ENCODE data around the gene CBLB. TPM values are rescaled to one million over a fixed set of nuclear protein-coding genes. Genes with fewer than 3 reads are reported as not detected.

Gene CBLB
- total RNA-seq, 2 donors from 2014 or later: 81.3 to 91.1 TPM

DNA sequence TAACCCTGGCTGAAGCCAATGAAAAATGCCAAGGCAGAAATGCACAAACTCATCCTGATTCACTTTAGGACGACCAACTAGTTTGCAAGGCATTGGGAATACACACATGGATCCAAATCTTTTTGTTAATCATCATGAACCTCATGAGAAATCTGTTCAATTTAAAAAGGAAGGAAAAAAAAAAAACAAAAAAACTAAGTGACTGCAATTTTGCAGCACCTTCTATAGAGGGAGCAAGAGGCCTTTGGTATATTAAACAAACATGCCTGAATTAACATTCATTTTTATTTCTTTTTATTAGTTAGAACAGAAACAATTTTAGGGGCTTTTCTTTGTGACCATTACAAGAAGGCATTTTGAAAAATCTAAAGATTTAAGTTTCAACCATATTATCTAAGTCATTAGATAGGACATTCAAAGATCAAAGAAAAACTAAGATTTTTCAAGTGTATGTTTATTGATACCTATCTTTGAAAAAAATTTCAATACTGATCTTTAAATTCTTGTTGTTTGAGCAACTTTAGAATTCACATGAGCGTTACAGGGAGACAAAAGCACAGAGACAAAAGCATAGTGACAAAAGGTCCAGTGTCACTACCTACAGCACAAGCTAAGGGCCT lies 182.4 kb downstream of the CBLB start:
- H3K4me1 Mint-ChIP-seq: peaks cover 14% of the 10 kb centered on the region
- H3K27me3 Mint-ChIP-seq: no peaks in the 10 kb centered on the region
- no peaks in the 10 kb centered on the region for H3K9me3 ChIP-seq (ENCODE audit: control insufficient read depth, low read length, poor library complexity, severe bottlenecking)
- no peaks in the 10 kb centered on the region for H3K36me3 Mint-ChIP-seq (ENCODE audit: low read depth)
- H3K4me3 Mint-ChIP-seq: no peak overlapping the region
- H3K27ac Mint-ChIP-seq: peak overlapping the region; percentile 79
- DNase-seq: no peak
- peak; percentile 57 for ATAC-seq

DNA sequence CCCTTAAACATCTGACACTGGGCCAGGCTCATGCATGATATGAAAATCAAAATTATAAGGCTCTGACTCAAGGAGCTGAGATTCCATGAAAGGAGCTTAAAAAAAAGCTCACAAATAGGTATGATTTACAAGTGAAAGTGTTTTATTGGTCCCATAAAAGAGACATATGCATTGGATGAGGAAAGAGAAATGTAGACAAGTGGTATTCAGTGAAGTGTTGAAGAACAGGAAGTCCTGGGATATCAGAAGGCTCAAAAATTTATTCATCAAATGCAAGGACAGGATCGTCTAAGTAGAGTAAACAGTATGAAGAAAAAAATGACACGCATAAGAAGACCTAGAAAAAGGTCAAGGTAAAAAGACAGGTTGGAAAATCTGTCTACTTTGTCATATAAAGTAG lies 188.9 kb downstream of the CBLB start:
- ATAC-seq: no peak
- Mint-ChIP-seq H3K4me3 (no peak overlapping the region), H3K4me1 (peaks cover 2% of the 10 kb centered on the region), H3K36me3 (ENCODE audit: low read depth) (peaks cover 3% of the 10 kb centered on the region), H3K27ac (no peak overlapping the region), H3K27me3 (no peaks in the 10 kb centered on the region)
- no peaks in the 10 kb centered on the region for H3K9me3 ChIP-seq (ENCODE audit: control insufficient read depth, low read length, poor library complexity, severe bottlenecking)
- no peak for DNase-seq

DNA sequence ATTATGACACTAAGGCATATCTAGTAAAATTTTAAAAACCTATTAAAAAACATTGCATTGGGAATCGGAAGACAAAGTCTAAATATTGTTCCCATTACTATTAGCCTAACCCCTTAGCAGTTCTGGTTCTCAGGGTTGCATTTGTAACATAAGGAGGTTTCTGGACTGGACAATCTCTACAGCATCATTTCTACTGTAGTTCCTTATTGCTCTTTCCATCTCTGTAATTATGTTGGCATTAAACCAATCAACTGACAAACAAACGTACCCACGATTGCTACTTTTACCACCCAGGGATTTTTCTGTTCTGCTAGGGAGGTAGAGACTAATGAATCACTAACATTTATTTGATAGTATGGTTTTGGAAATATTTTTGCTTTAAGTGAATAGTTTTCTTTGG lies 190.8 kb downstream of the CBLB start:
- Mint-ChIP-seq H3K4me1 (peaks cover 8% of the 10 kb centered on the region), H3K36me3 (ENCODE audit: low read depth) (peaks cover 5% of the 10 kb centered on the region), H3K27ac (no peak overlapping the region), H3K27me3 (no peaks in the 10 kb centered on the region), H3K4me3 (no peak overlapping the region)
- no peak for ATAC-seq
- DNase-seq: no peak
- no peaks in the 10 kb centered on the region for H3K9me3 ChIP-seq (ENCODE audit: control insufficient read depth, low read length, poor library complexity, severe bottlenecking)

DNA sequence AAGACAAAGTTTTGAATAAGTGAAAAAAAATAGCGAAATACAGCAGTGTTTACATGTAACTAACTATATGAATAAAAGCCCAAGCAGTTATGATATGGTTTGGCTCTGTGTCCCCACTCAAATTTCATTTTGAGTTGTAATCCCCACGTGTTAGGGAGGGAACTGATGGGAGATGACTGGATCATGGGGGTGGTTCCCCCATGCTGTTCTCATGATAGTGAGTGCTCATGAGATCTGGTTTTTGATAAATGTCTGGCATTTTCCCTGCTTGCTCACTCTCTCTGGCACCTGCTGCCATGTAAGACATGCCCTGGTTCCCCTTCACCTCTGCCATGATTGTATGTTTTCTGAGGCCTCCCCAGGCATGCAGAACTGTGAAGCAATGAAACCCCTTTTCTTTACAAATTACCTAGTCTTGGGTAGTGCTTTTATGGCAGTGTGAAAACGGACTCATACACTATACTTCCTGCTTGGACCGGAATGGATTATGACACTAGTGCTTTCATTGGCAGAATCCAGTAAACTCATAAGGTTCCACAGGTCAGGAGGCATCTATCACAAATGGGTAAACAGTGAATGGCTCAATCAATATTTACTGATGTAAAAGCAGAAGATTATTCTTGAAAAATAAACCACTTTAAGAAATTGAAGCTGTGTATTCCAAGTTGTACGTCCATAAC lies 192.1 kb downstream of the CBLB start:
- H3K9me3 ChIP-seq (ENCODE audit: control insufficient read depth, low read length, poor library complexity, severe bottlenecking): no peaks in the 10 kb centered on the region
- H3K27me3 Mint-ChIP-seq: no peaks in the 10 kb centered on the region
- H3K4me3 Mint-ChIP-seq: no peak overlapping the region
- H3K27ac Mint-ChIP-seq: no peak overlapping the region
- DNase-seq (no peak), ATAC-seq (no peak)
- H3K4me1 Mint-ChIP-seq: peaks cover 9% of the 10 kb centered on the region
- H3K36me3 Mint-ChIP-seq (ENCODE audit: low read depth): peaks cover 7% of the 10 kb centered on the region

DNA sequence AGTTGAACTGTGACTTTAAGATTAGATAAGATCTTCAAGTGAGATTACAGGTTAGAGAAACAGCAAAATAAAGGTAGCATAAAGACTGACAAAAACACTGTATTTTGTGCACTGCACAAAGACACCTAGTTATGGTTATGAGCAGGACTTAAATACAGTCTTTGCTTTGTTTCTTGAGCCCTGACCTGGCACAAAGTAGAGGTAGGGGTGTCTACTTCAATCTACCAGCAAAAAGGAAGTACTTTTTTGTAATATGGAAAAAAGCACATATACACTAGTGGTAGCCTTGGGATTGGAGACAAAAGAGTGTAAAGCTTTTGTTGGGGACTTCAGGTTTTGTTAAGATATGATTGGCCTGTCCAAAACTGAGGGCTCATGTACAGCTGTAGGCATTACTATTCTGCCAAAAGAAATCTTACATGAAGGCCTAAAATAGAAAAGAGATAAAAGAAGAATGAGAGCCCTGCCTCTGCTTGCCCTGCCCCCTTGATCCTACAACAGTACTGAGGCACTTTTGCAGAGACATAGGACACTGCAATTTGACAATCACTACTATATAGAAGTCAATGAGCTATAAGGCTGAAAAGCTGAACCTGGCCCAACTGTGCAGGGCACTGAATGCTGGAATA lies 194.3 kb downstream of the CBLB start:
- H3K27ac Mint-ChIP-seq: no peak overlapping the region
- no peaks in the 10 kb centered on the region for H3K9me3 ChIP-seq (ENCODE audit: control insufficient read depth, low read length, poor library complexity, severe bottlenecking)
- H3K27me3 Mint-ChIP-seq: no peaks in the 10 kb centered on the region
- H3K4me3 Mint-ChIP-seq: no peak overlapping the region
- ATAC-seq (no peak), DNase-seq (no peak)
- peaks cover 9% of the 10 kb centered on the region for H3K4me1 Mint-ChIP-seq
- peaks cover 7% of the 10 kb centered on the region for H3K36me3 Mint-ChIP-seq (ENCODE audit: low read depth)

DNA sequence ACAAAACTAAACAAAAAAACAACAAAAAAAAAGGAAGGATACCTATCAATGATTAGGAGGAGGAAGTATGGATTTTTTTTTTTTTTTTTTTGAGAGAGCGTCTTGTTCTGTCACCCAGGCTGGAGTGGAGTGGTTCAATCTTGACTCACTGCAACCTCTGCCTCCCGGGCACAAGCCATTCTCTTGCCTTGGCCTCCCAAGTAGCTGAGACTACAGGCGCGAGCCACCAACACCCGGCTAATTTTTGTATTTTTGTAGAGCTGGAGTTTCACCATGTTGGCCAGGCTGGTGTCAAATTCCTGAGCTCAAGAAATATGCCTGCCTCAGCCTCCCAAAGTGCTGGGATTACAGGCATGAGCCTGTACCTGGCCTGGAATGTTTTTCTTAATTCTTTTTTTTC lies 195.8 kb downstream of the CBLB start:
- ATAC-seq: no peak
- no peak for DNase-seq

DNA sequence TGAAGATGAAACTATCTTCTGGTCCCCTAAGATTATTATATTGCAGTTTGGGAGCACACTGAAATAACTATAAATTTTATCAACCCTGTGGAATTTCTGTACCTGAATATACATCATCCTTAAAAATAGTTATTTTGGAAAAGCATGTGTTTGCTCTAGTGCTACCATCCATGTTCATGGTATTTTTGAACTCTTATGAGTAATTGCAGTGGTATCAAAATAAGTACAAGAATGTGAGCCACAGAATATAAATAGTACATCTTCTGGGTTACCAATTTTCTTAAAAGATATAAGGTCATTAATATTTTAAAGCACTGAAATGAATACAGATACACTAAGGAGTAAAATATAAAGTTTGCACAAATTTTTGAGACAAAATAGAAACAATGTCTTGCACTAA lies 206.5 kb downstream of the CBLB start:
- H3K27me3 Mint-ChIP-seq: no peaks in the 10 kb centered on the region
- H3K36me3 Mint-ChIP-seq (ENCODE audit: low read depth): peaks cover 11% of the 10 kb centered on the region
- no peak overlapping the region for H3K27ac Mint-ChIP-seq
- DNase-seq: no peak
- peaks cover 5% of the 10 kb centered on the region for H3K4me1 Mint-ChIP-seq
- no peak for ATAC-seq
- no peaks in the 10 kb centered on the region for H3K9me3 ChIP-seq (ENCODE audit: control insufficient read depth, low read length, poor library complexity, severe bottlenecking)
- H3K4me3 Mint-ChIP-seq: no peak overlapping the region

More for the DNA sequence above, 195.8 kb downstream of the CBLB start:
- Mint-ChIP-seq H3K27ac (peak overlapping the region; percentile 45), H3K4me3 (no peak overlapping the region), H3K36me3 (ENCODE audit: low read depth) (peaks cover 14% of the 10 kb centered on the region), H3K27me3 (no peaks in the 10 kb centered on the region), H3K4me1 (peaks cover 10% of the 10 kb centered on the region)
- no peaks in the 10 kb centered on the region for H3K9me3 ChIP-seq (ENCODE audit: control insufficient read depth, low read length, poor library complexity, severe bottlenecking)

DNA sequence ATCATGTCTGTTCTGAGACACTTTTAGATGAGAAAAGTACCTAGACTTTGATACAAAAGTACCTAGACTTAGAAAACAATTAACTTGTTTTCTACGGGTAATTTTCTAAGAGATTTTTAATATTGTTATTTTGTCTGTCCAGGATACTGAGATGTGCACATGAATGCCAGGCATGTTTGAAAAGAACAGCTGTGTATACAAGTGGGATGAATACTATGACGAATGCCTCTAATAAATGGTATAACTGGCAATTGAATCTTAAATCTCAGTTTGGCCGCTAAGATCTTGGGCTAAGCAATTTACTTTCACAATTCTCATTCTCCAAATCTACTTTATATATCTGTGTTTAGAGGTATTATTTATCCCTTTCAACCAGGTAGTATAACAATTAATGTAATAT lies 207.4 kb downstream of the CBLB start:
- Mint-ChIP-seq H3K4me1 (peaks cover 5% of the 10 kb centered on the region), H3K27me3 (no peaks in the 10 kb centered on the region)

DNA sequence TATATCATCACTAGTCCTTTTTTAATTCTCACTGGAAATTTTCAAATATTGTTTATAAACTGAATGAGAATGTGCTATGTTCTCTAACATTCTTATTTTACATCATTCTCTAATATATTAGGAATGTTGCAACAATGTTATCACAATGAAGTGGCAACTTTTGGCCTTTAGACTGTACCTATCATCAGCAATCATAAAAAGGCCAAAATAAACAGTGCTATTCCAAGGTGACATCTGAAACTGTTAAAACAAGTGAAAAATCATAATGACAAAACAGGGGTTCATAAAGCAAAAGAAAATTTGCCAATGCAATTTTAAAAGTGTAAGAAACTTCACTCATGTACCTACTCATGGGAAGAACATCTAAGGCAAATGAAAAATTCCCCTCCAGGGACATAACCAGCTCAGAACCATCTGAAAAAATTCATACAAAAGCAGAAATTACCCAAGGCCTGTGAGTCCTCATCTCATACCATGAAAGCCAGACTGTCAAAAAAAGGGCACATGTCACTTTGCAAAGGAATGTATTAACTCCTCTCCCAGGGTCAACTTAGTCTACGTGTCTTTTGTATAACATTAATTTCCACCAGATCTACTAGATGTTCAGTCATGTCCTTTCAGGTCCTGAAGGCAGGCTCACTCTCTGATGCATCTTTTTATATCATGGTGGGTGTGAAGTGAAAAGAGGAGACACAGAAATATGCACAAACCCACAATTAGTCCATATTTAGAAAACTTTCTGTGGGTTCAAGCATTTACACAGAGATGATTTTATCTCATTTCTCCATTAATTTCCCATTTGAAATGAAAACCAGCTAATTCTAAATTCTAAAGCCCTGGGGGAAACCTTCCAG lies 211.9 kb downstream of the CBLB start:
- no peak for ATAC-seq
- peaks cover 8% of the 10 kb centered on the region for H3K36me3 Mint-ChIP-seq (ENCODE audit: low read depth)
- DNase-seq: no peak
- no peaks in the 10 kb centered on the region for H3K4me1 Mint-ChIP-seq
- no peak overlapping the region for H3K4me3 Mint-ChIP-seq
- H3K27ac Mint-ChIP-seq: no peak overlapping the region
- H3K9me3 ChIP-seq (ENCODE audit: control insufficient read depth, low read length, poor library complexity, severe bottlenecking): no peaks in the 10 kb centered on the region
- H3K27me3 Mint-ChIP-seq: no peaks in the 10 kb centered on the region

More for the DNA sequence above, 207.4 kb downstream of the CBLB start:
- H3K36me3 Mint-ChIP-seq (ENCODE audit: low read depth): peaks cover 11% of the 10 kb centered on the region
- ATAC-seq: no peak
- no peak for DNase-seq
- no peak overlapping the region for H3K4me3 Mint-ChIP-seq
- H3K27ac Mint-ChIP-seq: no peak overlapping the region
- no peaks in the 10 kb centered on the region for H3K9me3 ChIP-seq (ENCODE audit: control insufficient read depth, low read length, poor library complexity, severe bottlenecking)

DNA sequence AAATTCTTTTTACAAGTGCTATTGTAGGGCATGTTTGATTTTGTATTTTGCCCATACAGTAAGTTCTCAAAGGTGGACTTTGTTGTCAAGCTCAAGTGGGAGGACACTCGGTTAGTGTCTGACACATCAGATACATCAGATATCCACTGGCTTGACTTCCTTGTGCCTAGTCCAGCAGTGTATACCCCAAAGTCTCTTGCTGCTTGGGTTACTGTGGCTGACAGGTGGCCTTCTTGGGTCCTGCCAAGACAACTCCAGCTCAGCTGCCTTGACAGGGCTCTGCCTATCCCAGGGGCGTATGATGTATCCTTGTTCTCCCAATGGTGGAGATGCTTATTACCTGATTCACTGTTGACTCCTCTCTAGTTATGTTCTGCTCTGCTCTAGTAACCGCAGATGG lies 214.9 kb downstream of the CBLB start:
- ATAC-seq: no peak

DNA sequence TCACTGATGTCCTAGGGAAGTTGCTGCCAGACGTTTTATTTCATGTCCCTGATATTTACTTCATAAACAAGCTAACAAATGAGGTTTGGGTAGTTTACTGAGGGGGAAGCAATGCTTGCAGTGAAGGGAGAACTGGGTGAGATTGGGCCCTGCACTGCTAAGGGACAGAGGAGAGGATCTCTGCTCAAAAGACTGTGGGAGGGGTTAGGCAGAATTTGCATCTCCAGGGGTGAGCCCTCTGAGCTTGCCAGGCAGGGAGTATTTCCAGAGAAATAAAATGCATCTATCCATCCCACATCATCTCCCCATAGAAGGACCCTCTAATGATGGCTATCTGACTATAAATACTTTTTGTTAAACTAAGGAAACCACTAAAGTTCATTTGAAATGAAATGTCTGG lies 215.6 kb downstream of the CBLB start:
- no peaks in the 10 kb centered on the region for H3K4me1 Mint-ChIP-seq
- DNase-seq (no peak), ATAC-seq (no peak)
- H3K9me3 ChIP-seq (ENCODE audit: control insufficient read depth, low read length, poor library complexity, severe bottlenecking): no peaks in the 10 kb centered on the region
- H3K4me3 Mint-ChIP-seq: no peak overlapping the region
- peaks cover 2% of the 10 kb centered on the region for H3K36me3 Mint-ChIP-seq (ENCODE audit: low read depth)
- H3K27me3 Mint-ChIP-seq: no peaks in the 10 kb centered on the region
- peak overlapping the region; percentile 27 for H3K27ac Mint-ChIP-seq

More for the DNA sequence above, 214.9 kb downstream of the CBLB start:
- peaks cover 8% of the 10 kb centered on the region for H3K36me3 Mint-ChIP-seq (ENCODE audit: low read depth)
- H3K4me1 Mint-ChIP-seq: no peaks in the 10 kb centered on the region
- H3K27ac Mint-ChIP-seq: peak overlapping the region; percentile 27
- no peak for DNase-seq
- no peaks in the 10 kb centered on the region for H3K9me3 ChIP-seq (ENCODE audit: control insufficient read depth, low read length, poor library complexity, severe bottlenecking)
- H3K27me3 Mint-ChIP-seq: no peaks in the 10 kb centered on the region
- H3K4me3 Mint-ChIP-seq: no peak overlapping the region

DNA sequence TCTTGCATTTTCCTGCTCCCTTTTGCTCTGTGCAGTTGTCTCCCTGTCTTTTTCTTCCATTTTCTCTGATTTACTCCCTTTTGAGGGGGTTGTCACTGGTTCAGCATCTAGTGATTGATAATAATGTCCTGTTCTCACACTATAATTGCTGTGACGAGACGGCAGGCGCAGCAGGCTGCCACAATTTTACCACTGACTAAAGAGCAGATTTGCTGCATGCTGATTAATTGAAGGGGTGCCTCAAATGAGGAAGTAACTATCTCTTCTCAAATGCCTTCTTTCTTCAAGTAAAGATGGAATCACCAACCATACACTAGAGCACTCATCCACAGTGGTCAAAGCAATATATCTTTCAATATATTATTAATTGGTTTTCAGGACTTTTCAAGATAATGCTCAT lies 219.3 kb downstream of the CBLB start:
- Mint-ChIP-seq H3K4me3 (no peak overlapping the region), H3K27me3 (no peaks in the 10 kb centered on the region), H3K4me1 (no peaks in the 10 kb centered on the region), H3K36me3 (ENCODE audit: low read depth) (no peaks in the 10 kb centered on the region), H3K27ac (no peak overlapping the region)
- no peak for DNase-seq
- ATAC-seq: no peak
- H3K9me3 ChIP-seq (ENCODE audit: control insufficient read depth, low read length, poor library complexity, severe bottlenecking): no peaks in the 10 kb centered on the region

DNA sequence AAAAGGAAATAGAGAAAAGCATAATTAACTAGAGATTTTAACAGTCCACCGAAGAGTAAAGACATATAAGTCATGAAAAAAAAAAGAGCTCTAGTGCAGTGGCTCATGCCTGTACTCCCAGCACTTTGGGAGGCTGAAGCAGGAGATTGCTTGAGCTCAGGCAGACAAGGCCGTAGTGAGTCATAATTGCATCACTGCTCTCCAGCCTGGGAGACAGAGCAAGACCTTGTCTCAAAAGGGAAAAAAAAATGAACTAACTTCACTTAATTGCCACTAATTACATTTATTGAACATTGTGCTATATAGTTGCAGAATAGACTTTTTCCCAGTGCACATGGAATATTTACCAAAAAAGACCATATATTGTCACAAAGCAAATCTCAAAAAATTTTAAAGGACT lies 221.8 kb downstream of the CBLB start:
- no peak for ATAC-seq
- Mint-ChIP-seq H3K36me3 (ENCODE audit: low read depth) (peaks cover 3% of the 10 kb centered on the region), H3K4me1 (no peaks in the 10 kb centered on the region), H3K27me3 (no peaks in the 10 kb centered on the region), H3K4me3 (no peak overlapping the region), H3K27ac (no peak overlapping the region)
- DNase-seq: no peak
- H3K9me3 ChIP-seq (ENCODE audit: control insufficient read depth, low read length, poor library complexity, severe bottlenecking): no peaks in the 10 kb centered on the region
